Keratinocyte (primary cell): Measurements from ENCODE around the gene CENPT. TPM values are rescaled to one million over a fixed set of nuclear protein-coding genes. Genes with fewer than 3 reads are reported as not detected.
A peak's percentile ranks its signal among the peaks of the same experiment; 100 is the strongest.

Source experiments
- DNase-seq: peaks from one replicate; pipeline ENCODE4 v3.0.0-alpha.2; 2011; ENCODE audit warnings: low read depth, missing footprints, low spot score
- FAIRE-seq: peaks from 2 replicates; lab custom pipeline; 2011; peaks lifted over from hg19 to GRCh38; lab: Jason Lieb, UNC
- H2AFZ ChIP-seq: 2 replicates; pipeline ENCODE4 v1.6.0; 2012; ENCODE audit warnings: low read length, control low read depth, inconsistent platforms; ENCODE audit not compliant: control insufficient read depth
- H3K27ac ChIP-seq: 2 replicates; pipeline ENCODE4 v1.5.1; 2011; ENCODE audit warnings: low read length; ENCODE audit not compliant: control insufficient read depth, insufficient read depth
- H3K27me3 ChIP-seq: 3 replicates; pipeline ENCODE4 v1.6.0; 2011; ENCODE audit warnings: low read length; ENCODE audit not compliant: control insufficient read depth, insufficient read depth; ENCODE audit errors: extremely low read depth
- H3K36me3 ChIP-seq, 2 experiments: 2 replicates in 1 of 2; 3 replicates in 1 of 2; pipeline ENCODE4 v1.5.1; 2011; ENCODE audit warnings: low read length in 2 of 2, mild to moderate bottlenecking in 1 of 2; ENCODE audit not compliant: control insufficient read depth in 2 of 2, insufficient read depth in 2 of 2; ENCODE audit errors: extremely low read depth in 1 of 2
- H3K4me1 ChIP-seq: 3 replicates; pipeline ENCODE4 v1.5.1; 2011; ENCODE audit warnings: low read length; ENCODE audit not compliant: control insufficient read depth, insufficient read depth; ENCODE audit errors: extremely low read depth
- H3K4me2 ChIP-seq: 3 replicates; pipeline ENCODE4 v1.6.0; 2011; ENCODE audit warnings: low read depth, low read length; ENCODE audit not compliant: control insufficient read depth, insufficient read depth; ENCODE audit errors: extremely low read depth
- H3K4me3 ChIP-seq, 3 experiments: fragments of 200-600 bp in 1 of 3; sonication (generic) in 1 of 3; 2 replicates in 2 of 3; 3 replicates in 1 of 3; pipeline ENCODE4 v1.5.1; 2011 to 2016; ENCODE audit warnings: low read length in 3 of 3, mild to moderate bottlenecking in 3 of 3, control low read depth in 2 of 3, inconsistent platforms in 1 of 3, low read depth in 1 of 3, mixed read lengths in 1 of 3, mixed run types in 1 of 3, moderate library complexity in 1 of 3; ENCODE audit not compliant: control insufficient read depth in 2 of 3, insufficient read depth in 2 of 3; ENCODE audit errors: extremely low read depth in 1 of 3
- H3K79me2 ChIP-seq: 2 replicates; pipeline ENCODE4 v1.6.0; 2012; ENCODE audit warnings: low read length; ENCODE audit not compliant: control insufficient read depth, insufficient read depth
- H3K9ac ChIP-seq: 3 replicates; pipeline ENCODE4 v1.6.0; 2011; ENCODE audit warnings: low read length; ENCODE audit not compliant: control insufficient read depth, insufficient read depth; ENCODE audit errors: extremely low read depth
- H3K9me1 ChIP-seq: 3 replicates; pipeline ENCODE4 v1.6.0; 2011; ENCODE audit warnings: low read length; ENCODE audit not compliant: control insufficient read depth, insufficient read depth; ENCODE audit errors: extremely low read depth
- H3K9me3 ChIP-seq: 2 replicates; pipeline ENCODE4 v1.5.1; 2012; ENCODE audit warnings: low read depth, low read length; ENCODE audit not compliant: control insufficient read depth
- H4K20me1 ChIP-seq: 3 replicates; pipeline ENCODE4 v1.6.0; 2011; ENCODE audit warnings: low read length; ENCODE audit not compliant: control insufficient read depth, insufficient read depth; ENCODE audit errors: extremely low read depth
- CTCF ChIP-seq, 3 experiments: IDR thresholded peaks in 1 of 3; conservative IDR thresholded peaks in 1 of 3; optimal IDR thresholded peaks in 1 of 3; 2 replicates in 2 of 3; 3 replicates in 1 of 3; pipeline versions ENCODE3 to v1.5.1; 2011; ENCODE audit warnings: low read length in 3 of 3, mild to moderate bottlenecking in 3 of 3, moderate library complexity in 2 of 3, control low read depth in 1 of 3, inconsistent platforms in 1 of 3; ENCODE audit not compliant: insufficient read depth in 2 of 3; ENCODE audit errors: extremely low read depth in 1 of 3
- EZH2 ChIP-seq: IDR thresholded peaks from one replicate; pipeline ENCODE4 v1.6.1; 2012; ENCODE audit warnings: inconsistent platforms, mild to moderate bottlenecking, low read length, moderate library complexity
- dilution Hi-C: fragments of 300-500 bp; cut with MboI; formaldehyde crosslinking; loops from one replicate; pipeline ENCODE4 v1.7.0; 2020; ENCODE audit warnings: low sequenced_read_pairs; ENCODE audit not compliant: extremely low pct_ligation_motif_present
- polyA plus RNA-seq, 5 experiments: library from polyadenylated mRNA; depleted of rRNA in 3 of 5; stranded (reverse) in 3 of 5; stranded (forward) in 1 of 5; unstranded in 1 of 5; fragments of >200 nt; gene quantifications; 1 replicate in 1 of 5; 2 replicates in 3 of 5; 3 replicates in 1 of 5; pipeline versions ENCODE4 v1.2.1 to v1.2.3, GENCODE V29; 2011 to 2012; ENCODE audit warnings: missing spikeins in 2 of 5, low read depth in 1 of 5, low replicate concordance in 1 of 5

Gene CENPT
- polyA plus RNA-seq, 1 donor (not counting 4 experiments of a cell fraction or from before 2014, with no cell fraction given) = 30.1 TPM

GRCh38 chr16:67860589-67861398, 13.3 kb upstream of the CENPT start:
- no peaks in the 10 kb centered on the region for H3K9me3 ChIP-seq
- no peak for TF ChIP-seq EZH2
- TF ChIP-seq CTCF (optimal IDR thresholded peaks at IDR 0.05 in 1 of 3, IDR thresholded peaks at IDR 0.05 in 1 of 3, conservative IDR thresholded peaks at IDR 0.05 in 1 of 3; ENCODE audit: extremely low read depth in 1 of 3, insufficient read depth in 2 of 3, low read length in 3 of 3) = no peak
- DNase-seq (no peak), FAIRE-seq (no peak)
- dilution Hi-C loops = no loop called here
- no peak overlapping the region for H3K4me3 ChIP-seq
- H3K27me3 ChIP-seq = no peaks in the 10 kb centered on the region
- H3K79me2 ChIP-seq = peaks cover 88% of the 10 kb centered on the region
- H3K27ac ChIP-seq = peak overlapping the region; percentile 72
- H3K36me3 ChIP-seq = peaks cover 14 to 49% of the 10 kb centered on the region in 2 experiments
- no peak overlapping the region for H3K4me2 ChIP-seq
- H2AFZ ChIP-seq = no peak overlapping the region
- peaks cover 8% of the 10 kb centered on the region for H3K9me1 ChIP-seq
- H3K4me1 ChIP-seq = peaks cover 37% of the 10 kb centered on the region
- peak overlapping the region; percentile 47 for H3K9ac ChIP-seq
- peaks cover 43% of the 10 kb centered on the region for H4K20me1 ChIP-seq

DNA sequence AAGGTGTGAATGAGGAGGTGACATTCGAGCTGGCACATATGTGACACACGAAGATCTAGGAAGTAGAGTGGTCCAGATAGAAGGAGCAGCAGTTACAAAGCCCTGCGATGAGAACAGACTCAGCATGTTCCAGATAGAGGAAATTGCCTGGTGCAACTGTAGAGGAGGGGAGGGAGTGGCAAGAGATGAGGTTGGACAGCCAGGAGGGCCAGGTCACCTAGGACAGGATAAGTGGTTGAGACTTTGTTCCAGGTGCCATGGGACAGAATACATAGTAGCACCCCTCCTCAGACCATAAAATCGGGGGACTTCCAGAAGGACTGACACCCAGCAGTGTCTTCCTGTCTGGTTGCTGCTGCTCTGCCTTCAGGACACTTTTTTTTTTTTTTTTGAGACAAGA, 11.0 kb upstream of the CENPT start:
- H2AFZ ChIP-seq = no peak overlapping the region
- TF ChIP-seq EZH2 (no peak), CTCF (optimal IDR thresholded peaks at IDR 0.05 in 1 of 3, IDR thresholded peaks at IDR 0.05 in 1 of 3, conservative IDR thresholded peaks at IDR 0.05 in 1 of 3; ENCODE audit: extremely low read depth in 1 of 3, insufficient read depth in 2 of 3, low read length in 3 of 3) (no peak)
- no peaks in the 10 kb centered on the region for H3K27me3 ChIP-seq
- peaks cover 10% of the 10 kb centered on the region for H3K9me1 ChIP-seq
- no peak overlapping the region for H3K4me3 ChIP-seq
- H4K20me1 ChIP-seq = peaks cover 46% of the 10 kb centered on the region
- H3K9me3 ChIP-seq = no peaks in the 10 kb centered on the region
- no peak for DNase-seq
- peaks cover 5 to 41% of the 10 kb centered on the region in 2 experiments for H3K36me3 ChIP-seq
- H3K9ac ChIP-seq = peak overlapping the region; percentile 75
- FAIRE-seq = no peak
- no peak overlapping the region for H3K4me2 ChIP-seq
- peak overlapping the region; percentile 97 for H3K27ac ChIP-seq
- dilution Hi-C loops = no loop called here
- H3K79me2 ChIP-seq = peaks cover 94% of the 10 kb centered on the region
- H3K4me1 ChIP-seq = peaks cover 37% of the 10 kb centered on the region
